D721Med (cell line): ENCODE measurements around the gene SPTSSB.

Experiments used
- DNase-seq: peaks from one replicate; pipeline ENCODE4 v3.0.0; 2011; ENCODE audit warnings: low spot score; ENCODE audit not compliant: insufficient read length
- FAIRE-seq: peaks from 2 replicates; lab custom pipeline; 2011; peaks lifted over from hg19 to GRCh38; lab: Jason Lieb, UNC
- CTCF ChIP-seq: IDR thresholded peaks from 2 replicates; pipeline ENCODE4 v1.5.1; 2012; ENCODE audit warnings: mild to moderate bottlenecking, control low read depth; ENCODE audit not compliant: insufficient read depth; ENCODE audit errors: missing control alignments

The SPTSSB gene

GRCh38 chr3:161342629-161343028 lies 28.7 kb downstream of the SPTSSB start:
- FAIRE-seq = no peak

GRCh38 chr3:161339517-161340500 lies 31.5 kb downstream of the SPTSSB start:
- DNase-seq (no peak), FAIRE-seq (no peak)
- TF ChIP-seq CTCF = no peak

More at GRCh38 chr3:161342629-161343028, 28.7 kb downstream of the SPTSSB start:
- DNase-seq = no peak
- TF ChIP-seq CTCF = no peak

- no peak for FAIRE-seq
- TF ChIP-seq CTCF = no peak
- DNase-seq = no peak
Observed at GRCh38 chr3:161337311-161337710, 34.0 kb downstream of the SPTSSB start.

- no peak for TF ChIP-seq CTCF
- DNase-seq (no peak), FAIRE-seq (no peak)
Observed at GRCh38 chr3:161336661-161337060, 34.7 kb downstream of the SPTSSB start.

GRCh38 chr3:161333696-161334095 lies 37.6 kb downstream of the SPTSSB start:
- no peak for FAIRE-seq
- no peak for DNase-seq
- TF ChIP-seq CTCF = no peak

- DNase-seq (no peak), FAIRE-seq (no peak)
- no peak for TF ChIP-seq CTCF
Observed at GRCh38 chr3:161332792-161333191, 38.5 kb downstream of the SPTSSB start.

GRCh38 chr3:161325059-161325458 lies 46.3 kb downstream of the SPTSSB start:
- FAIRE-seq (no peak), DNase-seq (no peak)

More at GRCh38 chr3:161325059-161325458, 46.3 kb downstream of the SPTSSB start:
- TF ChIP-seq CTCF = no peak
